Activated B cell treated with CpG ODN at 0.5 μM for 24 hours (primary cell): Measurements from ENCODE around the gene UCN2. TPM values are rescaled to one million over a fixed set of nuclear protein-coding genes. Genes with fewer than 3 reads are reported as not detected.
"Not testable (repeated sequence)": the region's sequence is repeated elsewhere in the genome, so short reads cannot be mapped to it uniquely, and the experiment has no call there.

Experiments
- ATAC-seq: fragments of 200-7000 bp; cut with Tn5 transposase; one replicate; pipeline ENCODE4 v1.10.0; 2021; ENCODE audit warnings: low read depth, mild to moderate bottlenecking, moderate library complexity
- CTCF ChIA-PET: fragments of 350-600 bp; sonication (Branson Sonifier 250); formaldehyde crosslinking; loops from one replicate; lab custom pipeline; 2021; ENCODE audit warnings: antibody characterized with exemption; lab: Charles Lee
- POLR2A ChIA-PET: fragments of 350-600 bp; sonication (Branson Sonifier 250); formaldehyde crosslinking; loops from one replicate; lab custom pipeline; 2021; ENCODE audit warnings: antibody characterized with exemption; lab: Charles Lee
- DNase-seq: peaks from one replicate; pipeline ENCODE4 v3.0.0; 2022
- H3K27ac Mint-ChIP-seq: one replicate; pipeline ENCODE4 v1.8.0; 2020; ENCODE audit warnings: mixed read lengths
- H3K27me3 Mint-ChIP-seq: one replicate; pipeline ENCODE4 v1.8.0; 2021; ENCODE audit warnings: mixed read lengths
- H3K36me3 Mint-ChIP-seq: one replicate; pipeline ENCODE4 v1.8.0; 2021; ENCODE audit warnings: low read depth, mixed read lengths
- H3K4me1 Mint-ChIP-seq: one replicate; pipeline ENCODE4 v1.8.0; 2021; ENCODE audit warnings: mixed read lengths
- H3K4me3 Mint-ChIP-seq: one replicate; pipeline ENCODE4 v1.8.0; 2020; ENCODE audit warnings: mild to moderate bottlenecking, mixed read lengths
- H3K9me3 Mint-ChIP-seq: one replicate; pipeline ENCODE4 v1.8.0; 2020; ENCODE audit warnings: mixed read lengths
- intact Hi-C: fragments of 100-400 bp; cut with micrococcal nuclease; formaldehyde crosslinking; loops from one replicate; pipeline ENCODE4 v1.15.1; 2024
- total RNA-seq: library from RNA; stranded (reverse); gene quantifications from 2 replicates; pipeline ENCODE4 v1.2.3, GENCODE V29; 2022
- TF ChIP-seq, protein P1 (sequence below): fragments of 200-600 bp; IDR thresholded peaks from one replicate; pipeline ENCODE4 v1.8.0; 2022; ENCODE audit warnings: antibody characterized with exemption, mild to moderate bottlenecking

UCN2 gene
- total RNA-seq, 1 donor from 2014 or later, result not detected

GRCh38 chr3:48553886-48554845 lies 9.4 kb downstream of the UCN2 start:
- Mint-ChIP-seq H3K9me3 (no peaks in the 10 kb centered on the region), H3K27me3 (no peaks in the 10 kb centered on the region), H3K36me3 (no peaks in the 10 kb centered on the region), H3K27ac (no peak overlapping the region), H3K4me3 (no peak overlapping the region), H3K4me1 (peaks cover 20% of the 10 kb centered on the region)
- DNase-seq, result no peak
- ChIA-PET POLR2A (interaction anchor here (0.5 to 1.1 kb wide), 2 partner anchors 112 to 113 kb away, joined by 3 read pairs; no protein-coding TSS in a partner anchor), CTCF (interaction anchor here (0.8 to 2.3 kb wide), 2 partner anchors 47 to 153 kb away, joined by 3 to 10 read pairs; no protein-coding TSS in a partner anchor)
- intact Hi-C loops, result no loop called here
- ATAC-seq, result no peak
- TF ChIP-seq, protein P1, sequence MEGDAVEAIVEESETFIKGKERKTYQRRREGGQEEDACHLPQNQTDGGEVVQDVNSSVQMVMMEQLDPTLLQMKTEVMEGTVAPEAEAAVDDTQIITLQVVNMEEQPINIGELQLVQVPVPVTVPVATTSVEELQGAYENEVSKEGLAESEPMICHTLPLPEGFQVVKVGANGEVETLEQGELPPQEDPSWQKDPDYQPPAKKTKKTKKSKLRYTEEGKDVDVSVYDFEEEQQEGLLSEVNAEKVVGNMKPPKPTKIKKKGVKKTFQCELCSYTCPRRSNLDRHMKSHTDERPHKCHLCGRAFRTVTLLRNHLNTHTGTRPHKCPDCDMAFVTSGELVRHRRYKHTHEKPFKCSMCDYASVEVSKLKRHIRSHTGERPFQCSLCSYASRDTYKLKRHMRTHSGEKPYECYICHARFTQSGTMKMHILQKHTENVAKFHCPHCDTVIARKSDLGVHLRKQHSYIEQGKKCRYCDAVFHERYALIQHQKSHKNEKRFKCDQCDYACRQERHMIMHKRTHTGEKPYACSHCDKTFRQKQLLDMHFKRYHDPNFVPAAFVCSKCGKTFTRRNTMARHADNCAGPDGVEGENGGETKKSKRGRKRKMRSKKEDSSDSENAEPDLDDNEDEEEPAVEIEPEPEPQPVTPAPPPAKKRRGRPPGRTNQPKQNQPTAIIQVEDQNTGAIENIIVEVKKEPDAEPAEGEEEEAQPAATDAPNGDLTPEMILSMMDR, result no peak

DNA sequence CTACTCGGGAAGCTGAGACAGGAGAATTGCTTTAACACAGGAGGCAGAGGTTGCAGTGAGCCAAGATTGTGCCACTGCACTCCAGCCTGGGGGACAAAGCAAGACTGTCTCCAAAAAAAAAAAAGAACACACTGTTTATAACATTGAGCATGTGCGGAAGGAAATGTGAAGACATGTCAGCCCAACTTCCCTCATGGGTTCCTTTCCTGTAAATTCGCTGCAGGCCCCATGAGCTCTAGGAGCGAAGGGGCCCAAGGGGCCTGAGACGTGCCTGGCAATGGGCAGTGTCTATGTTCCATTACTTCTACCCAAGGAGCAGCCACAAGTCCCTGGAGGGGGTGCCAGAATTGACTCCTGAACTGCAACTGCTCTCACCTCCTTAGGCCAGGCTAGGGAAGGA lies 10.2 kb downstream of the UCN2 start:
- no peak for ATAC-seq
- Mint-ChIP-seq H3K4me3 (no peak overlapping the region), H3K36me3 (no peaks in the 10 kb centered on the region), H3K4me1 (peaks cover 15% of the 10 kb centered on the region), H3K27ac (no peak overlapping the region), H3K27me3 (no peaks in the 10 kb centered on the region), H3K9me3 (no peaks in the 10 kb centered on the region)
- POLR2A ChIA-PET, result interaction anchor here (1.1 kb wide), 1 partner anchor 113 kb away, joined by 3 read pairs; no protein-coding TSS in a partner anchor
- TF ChIP-seq, protein P1, result no peak
- CTCF ChIA-PET, result interaction anchor here (0.8 to 2.3 kb wide), 2 partner anchors 46 to 152 kb away, joined by 3 to 10 read pairs; no protein-coding TSS in a partner anchor
- intact Hi-C loops, result no loop called here
- no peak for DNase-seq

- Mint-ChIP-seq H3K9me3 (no peaks in the 10 kb centered on the region), H3K36me3 (no peaks in the 10 kb centered on the region), H3K27ac (no peak overlapping the region), H3K27me3 (no peaks in the 10 kb centered on the region), H3K4me1 (peaks cover 10% of the 10 kb centered on the region), H3K4me3 (no peak overlapping the region)
- DNase-seq (no peak), ATAC-seq (no peak)
- intact Hi-C loops, result no loop called here
- ChIA-PET POLR2A (no interaction called here), CTCF (interaction anchor here (2.3 to 7.6 kb wide), 2 partner anchors 151 to 152 kb away, joined by 10 to 90 read pairs; no protein-coding TSS in a partner anchor)
- TF ChIP-seq, protein P1, result no peak
Measured at GRCh38 chr3:48552111-48552951, 11.2 kb downstream of the UCN2 start.

DNA sequence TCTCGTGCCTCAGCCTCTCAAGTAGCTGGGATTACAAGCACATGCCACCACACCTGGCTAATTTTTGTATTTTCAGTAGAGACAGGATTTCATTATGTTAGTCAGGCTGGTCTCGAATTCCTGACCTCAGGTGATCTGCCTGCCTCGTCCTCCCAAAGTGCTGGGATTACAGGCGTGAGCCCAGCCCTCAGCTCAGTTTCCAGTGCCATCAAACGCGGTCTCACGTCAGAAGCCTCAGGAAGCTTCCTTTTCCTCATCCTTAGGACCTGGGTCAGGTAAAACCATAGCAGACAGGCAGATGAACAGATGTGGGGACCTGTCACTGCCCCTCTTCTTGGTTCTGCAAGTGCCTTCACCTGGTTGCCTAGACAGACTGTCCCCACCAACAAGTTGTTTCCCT lies 11.9 kb downstream of the UCN2 start:
- H3K27me3 Mint-ChIP-seq, H3K36me3 Mint-ChIP-seq, H3K4me1 Mint-ChIP-seq, POLR2A ChIA-PET, H3K27ac Mint-ChIP-seq, intact Hi-C loops, H3K9me3 Mint-ChIP-seq, ATAC-seq, DNase-seq, H3K4me3 Mint-ChIP-seq: not testable (repeated sequence)
- CTCF ChIA-PET, result interaction anchor here (7.6 kb wide), 1 partner anchor 151 kb away, joined by 90 read pairs; no protein-coding TSS in a partner anchor
